Ovary (tissue), 3 donors: ENCODE data around the gene ZNRF1.

Source experiments
- POLR2A ChIP-seq: fragments of 450-650 bp; IDR thresholded peaks from one replicate; pipeline ENCODE4 v1.6.1; 2017; ENCODE audit warnings: antibody characterized with exemption, mild to moderate bottlenecking, moderate library complexity
- TF ChIP-seq, protein P1 (sequence below), 3 donors: fragments of 450-650 bp in 2 of 3; fragments of 200-600 bp in 1 of 3; IDR thresholded peaks; one replicate each; pipeline versions ENCODE4 v1.5.1 to v1.8.0; 2016 to 2022; ENCODE audit warnings: antibody characterized with exemption in 3 of 3, mild to moderate bottlenecking in 1 of 3
- donor health status: DM: no; HTN: no; CAD: no.

DNA sequence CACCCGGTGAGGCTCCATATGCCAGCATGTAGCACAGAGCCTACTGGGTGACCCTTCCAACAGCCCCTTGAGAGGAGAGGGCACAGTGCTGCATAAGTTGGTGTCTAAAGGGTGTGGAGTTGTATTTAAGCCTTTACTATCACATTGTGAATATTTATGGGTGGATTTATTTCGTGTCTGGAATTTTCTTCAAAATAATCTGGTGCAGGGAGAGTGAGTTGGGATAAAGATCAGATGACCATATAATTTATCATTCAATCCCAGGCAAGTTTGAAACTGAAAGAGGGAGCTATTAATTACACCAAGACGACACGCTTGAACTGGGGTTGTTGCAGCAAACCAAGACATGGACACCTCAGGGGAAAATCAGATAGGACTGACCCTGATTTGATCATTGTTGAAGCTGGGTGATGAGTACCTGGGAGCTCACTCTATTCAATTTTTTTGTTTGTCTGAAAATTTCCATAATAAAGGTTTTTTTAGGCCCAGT lies 75.5 kb downstream of the ZNRF1 start:
- TF ChIP-seq, protein P1, sequence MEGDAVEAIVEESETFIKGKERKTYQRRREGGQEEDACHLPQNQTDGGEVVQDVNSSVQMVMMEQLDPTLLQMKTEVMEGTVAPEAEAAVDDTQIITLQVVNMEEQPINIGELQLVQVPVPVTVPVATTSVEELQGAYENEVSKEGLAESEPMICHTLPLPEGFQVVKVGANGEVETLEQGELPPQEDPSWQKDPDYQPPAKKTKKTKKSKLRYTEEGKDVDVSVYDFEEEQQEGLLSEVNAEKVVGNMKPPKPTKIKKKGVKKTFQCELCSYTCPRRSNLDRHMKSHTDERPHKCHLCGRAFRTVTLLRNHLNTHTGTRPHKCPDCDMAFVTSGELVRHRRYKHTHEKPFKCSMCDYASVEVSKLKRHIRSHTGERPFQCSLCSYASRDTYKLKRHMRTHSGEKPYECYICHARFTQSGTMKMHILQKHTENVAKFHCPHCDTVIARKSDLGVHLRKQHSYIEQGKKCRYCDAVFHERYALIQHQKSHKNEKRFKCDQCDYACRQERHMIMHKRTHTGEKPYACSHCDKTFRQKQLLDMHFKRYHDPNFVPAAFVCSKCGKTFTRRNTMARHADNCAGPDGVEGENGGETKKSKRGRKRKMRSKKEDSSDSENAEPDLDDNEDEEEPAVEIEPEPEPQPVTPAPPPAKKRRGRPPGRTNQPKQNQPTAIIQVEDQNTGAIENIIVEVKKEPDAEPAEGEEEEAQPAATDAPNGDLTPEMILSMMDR (IDR thresholded peaks at IDR 0.05), result no peak
- no peak for TF ChIP-seq POLR2A
